ENCODE data around the gene SLC43A3. TPM values are rescaled to one million over a fixed set of nuclear protein-coding genes. Genes with fewer than 3 reads are reported as not detected.

Gene SLC43A3
- total RNA-seq, 4 donors from 2014 or later, result 40.9 to 75.9 (median 60.0) TPM

- no peak for TF ChIP-seq POLR2A (IDR thresholded peaks at IDR 0.05)
- TF ChIP-seq CTCF (IDR thresholded peaks at IDR 0.05), result no peak
- no peak overlapping the region for H3K4me3 ChIP-seq
- no peak for ATAC-seq
- H3K4me1 ChIP-seq, result no peaks in the 10 kb centered on the region
- no peaks in the 10 kb centered on the region for H3K9me3 ChIP-seq
- H3K36me3 ChIP-seq, result no peaks in the 10 kb centered on the region
- peaks cover 6% of the 10 kb centered on the region for H3K27me3 ChIP-seq
- no peak overlapping the region for H3K27ac ChIP-seq
- WGBS, 2 donors (ENCODE audit: low coverage in 1 of 2), result 75 to 86% methylated on average over 9 of the region's 9 CpGs
Measured at GRCh38 chr11:57444362-57445121, 17.6 kb upstream of the SLC43A3 start.

DNA sequence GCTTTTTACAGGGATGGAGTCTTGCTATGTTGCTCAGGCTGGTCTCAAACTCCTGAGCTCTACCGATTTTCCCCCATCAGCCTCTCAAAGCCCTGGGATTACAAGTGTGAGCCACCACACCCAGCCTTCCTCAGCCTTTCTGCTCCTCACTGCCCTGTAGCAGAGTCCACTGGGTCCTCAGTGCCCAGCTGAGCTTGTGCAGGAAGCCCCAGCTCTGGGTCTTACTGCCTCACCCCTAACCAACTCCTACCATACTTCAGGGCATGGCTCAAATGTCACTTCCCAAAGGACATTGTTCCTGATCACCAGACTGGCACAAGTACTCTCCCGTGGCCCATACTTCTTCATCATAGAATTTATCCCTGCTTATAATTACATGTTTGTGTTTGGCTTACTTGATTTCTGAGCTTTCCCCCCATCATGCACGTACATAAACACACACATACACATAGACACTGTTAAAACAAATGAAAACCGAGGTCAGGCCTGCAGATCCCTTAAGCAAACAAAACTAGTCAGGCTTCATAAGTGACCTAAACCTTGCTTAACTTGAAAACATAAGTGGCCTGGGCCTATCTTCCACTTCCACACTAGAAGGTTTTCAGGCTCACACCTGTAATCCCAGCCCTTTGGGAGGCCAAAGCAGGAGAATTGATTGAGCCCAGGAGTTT, 14.0 kb upstream of the SLC43A3 start:
- 90 to 95% methylated on average over 3 to 4 of the region's 4 CpGs for WGBS, 2 donors (ENCODE audit: low coverage in 1 of 2)
- ATAC-seq, result no peak
- Histone ChIP-seq H3K4me3 (no peak overlapping the region), H3K36me3 (no peaks in the 10 kb centered on the region), H3K4me1 (no peaks in the 10 kb centered on the region), H3K27me3 (no peaks in the 10 kb centered on the region), H3K9me3 (no peaks in the 10 kb centered on the region), H3K27ac (no peak overlapping the region)
- TF ChIP-seq CTCF (IDR thresholded peaks at IDR 0.05), result no peak
- no peak for TF ChIP-seq POLR2AphosphoS5 (IDR thresholded peaks at IDR 0.05)
- TF ChIP-seq POLR2A (IDR thresholded peaks at IDR 0.05), result no peak
- TF ChIP-seq EP300 (IDR thresholded peaks at IDR 0.05), result no peak

- 67% methylated on average over 4 of the region's 6 CpGs; no CpG with 5 or more reads in 1 of the 2 donors for WGBS, 2 donors (ENCODE audit: low coverage in 1 of 2)
- TF ChIP-seq POLR2AphosphoS5 (IDR thresholded peaks at IDR 0.05) (no peak), CTCF (IDR thresholded peaks at IDR 0.05) (no peak), EP300 (IDR thresholded peaks at IDR 0.05) (no peak), POLR2A (IDR thresholded peaks at IDR 0.05) (no peak)
- H3K4me3 ChIP-seq, result no peak overlapping the region
- H3K27me3 ChIP-seq, result no peaks in the 10 kb centered on the region
- peaks cover 5 to 9% (median 7%) of the 10 kb centered on the region in 3 donors for H3K4me1 ChIP-seq
- H3K36me3 ChIP-seq, result no peaks in the 10 kb centered on the region
- H3K9me3 ChIP-seq, result no peaks in the 10 kb centered on the region
- ATAC-seq, result no peak
- no peak overlapping the region for H3K27ac ChIP-seq
Measured at GRCh38 chr11:57439786-57440185, 12.9 kb upstream of the SLC43A3 start.

DNA sequence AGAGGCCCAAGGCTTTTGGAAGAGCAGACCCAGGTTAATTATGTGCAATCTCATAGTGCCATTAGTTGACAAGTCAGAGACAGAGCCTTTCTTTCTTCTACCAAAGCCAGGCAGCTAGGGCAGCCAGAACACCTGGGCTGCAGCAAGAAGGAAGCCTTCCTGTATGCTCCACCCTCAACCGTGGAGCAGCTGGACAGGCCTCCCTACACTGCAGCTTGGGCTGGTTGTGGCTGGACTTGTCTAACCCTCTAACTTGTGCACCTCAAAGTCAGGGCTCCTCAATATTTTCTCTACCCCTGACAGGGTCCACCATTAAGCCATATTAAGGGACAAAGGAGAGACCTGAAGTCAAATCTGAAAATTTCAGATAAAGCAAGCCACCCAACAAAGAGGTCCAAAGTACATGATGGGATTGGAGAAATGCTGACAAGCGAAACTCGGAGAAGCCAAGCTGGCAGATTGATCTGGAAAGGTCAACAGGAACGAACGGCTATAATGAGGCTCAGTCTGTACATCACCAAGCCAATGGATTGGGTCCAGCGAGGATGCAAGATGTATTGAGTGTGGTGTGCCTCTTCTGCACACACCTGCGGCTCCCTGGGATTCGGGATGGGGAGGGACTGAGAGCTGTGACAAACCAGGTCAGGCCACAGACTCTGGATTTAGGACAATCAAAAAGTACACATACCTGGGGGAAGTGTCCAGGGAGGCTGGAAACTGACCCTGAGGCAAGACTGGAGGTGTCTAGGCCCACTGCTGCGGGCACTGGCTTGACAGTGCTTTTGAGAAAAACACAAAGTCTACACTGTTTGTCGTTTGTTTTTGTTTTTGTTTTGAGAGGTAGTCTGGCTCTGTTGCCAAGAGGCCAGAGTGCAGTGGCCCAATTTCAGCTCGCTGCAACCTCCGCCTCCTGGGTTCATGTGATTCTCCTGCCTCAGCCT, 11.7 kb upstream of the SLC43A3 start:
- H3K4me3 ChIP-seq, result no peak overlapping the region
- no peak for ATAC-seq
- H3K36me3 ChIP-seq, result no peaks in the 10 kb centered on the region
- H3K27me3 ChIP-seq, result no peaks in the 10 kb centered on the region
- no peaks in the 10 kb centered on the region for H3K9me3 ChIP-seq
- 87 to 90% methylated on average over 11 to 12 of the region's 12 CpGs for WGBS, 2 donors (ENCODE audit: low coverage in 1 of 2)
- no peak for TF ChIP-seq CTCF (IDR thresholded peaks at IDR 0.05)
- TF ChIP-seq EP300 (IDR thresholded peaks at IDR 0.05), result no peak
- TF ChIP-seq POLR2A (IDR thresholded peaks at IDR 0.05), result no peak
- no peak for TF ChIP-seq POLR2AphosphoS5 (IDR thresholded peaks at IDR 0.05)
- no peak overlapping the region for H3K27ac ChIP-seq
- H3K4me1 ChIP-seq, result peaks cover 6 to 20% (median 8%) of the 10 kb centered on the region in 3 donors

All from gastroesophageal sphincter (tissue), 4 donors.